ENCODE data around the gene ATXN1. TPM values are rescaled to one million over a fixed set of nuclear protein-coding genes. Genes with fewer than 3 reads are reported as not detected.

The ATXN1 gene
- total RNA-seq, 1 experiment from 2014 or later = 20.8 TPM

GRCh38 chr6:16737925-16738324 lies 23.3 kb downstream of the ATXN1 start:
- Histone ChIP-seq H3K4me3 (no peak overlapping the region), H3K9me3 (replicated peaks) (no peaks in the 10 kb centered on the region), H3K27me3 (replicated peaks) (no peaks in the 10 kb centered on the region), H3K27ac (peak overlapping the region; percentile 63), H3K4me1 (replicated peaks) (peaks cover 62% of the 10 kb centered on the region), H3K36me3 (peaks cover 16% of the 10 kb centered on the region; the same call in 1 of the 2 replicates)
- DNase-seq (ENCODE audit: low read depth in 1 of 2, low spot score in 2 of 2) = no peak

GRCh38 chr6:16736856-16737775 lies 24.1 kb downstream of the ATXN1 start:
- DNase-seq (ENCODE audit: low read depth in 1 of 2, low spot score in 2 of 2) = peak in 1 of 2 experiments; percentile 52
- Histone ChIP-seq H3K27ac (peak overlapping the region; percentile 63), H3K36me3 (peaks cover 16% of the 10 kb centered on the region; the same call in 1 of the 2 replicates), H3K4me3 (no peak overlapping the region), H3K27me3 (replicated peaks) (no peaks in the 10 kb centered on the region), H3K4me1 (replicated peaks) (peaks cover 56% of the 10 kb centered on the region), H3K9me3 (replicated peaks) (no peaks in the 10 kb centered on the region)

GRCh38 chr6:16735014-16735413 lies 26.2 kb downstream of the ATXN1 start:
- no peaks in the 10 kb centered on the region for H3K9me3 ChIP-seq (replicated peaks)
- H3K27me3 ChIP-seq (replicated peaks) = no peaks in the 10 kb centered on the region
- H3K4me1 ChIP-seq (replicated peaks) = peaks cover 38% of the 10 kb centered on the region
- DNase-seq (ENCODE audit: low read depth in 1 of 2, low spot score in 2 of 2) = no peak
- peaks cover 12% of the 10 kb centered on the region for H3K36me3 ChIP-seq
- no peak overlapping the region for H3K27ac ChIP-seq
- no peak overlapping the region for H3K4me3 ChIP-seq

- no peak for DNase-seq (ENCODE audit: low read depth in 1 of 2, low spot score in 2 of 2)
- H3K27ac ChIP-seq = no peak overlapping the region
- no peaks in the 10 kb centered on the region for H3K27me3 ChIP-seq (replicated peaks)
- peaks cover 5% of the 10 kb centered on the region for H3K36me3 ChIP-seq
- H3K4me3 ChIP-seq = no peak overlapping the region
- H3K4me1 ChIP-seq (replicated peaks) = peaks cover 38% of the 10 kb centered on the region
- no peaks in the 10 kb centered on the region for H3K9me3 ChIP-seq (replicated peaks)
Measured at GRCh38 chr6:16733085-16733484, 28.2 kb downstream of the ATXN1 start.

GRCh38 chr6:16731478-16732051 lies 29.7 kb downstream of the ATXN1 start:
- peaks cover 4% of the 10 kb centered on the region for H3K36me3 ChIP-seq
- peaks cover 32% of the 10 kb centered on the region for H3K4me1 ChIP-seq (replicated peaks)
- DNase-seq (ENCODE audit: low read depth in 1 of 2, low spot score in 2 of 2) = no peak
- H3K27me3 ChIP-seq (replicated peaks) = no peaks in the 10 kb centered on the region
- H3K27ac ChIP-seq = no peak overlapping the region
- H3K4me3 ChIP-seq = no peak overlapping the region
- no peaks in the 10 kb centered on the region for H3K9me3 ChIP-seq (replicated peaks)

- peaks cover 36% of the 10 kb centered on the region for H3K4me1 ChIP-seq (replicated peaks)
- no peak overlapping the region for H3K4me3 ChIP-seq
- H3K27ac ChIP-seq = no peak overlapping the region
- no peaks in the 10 kb centered on the region; the same call in none of the 2 replicates for H3K36me3 ChIP-seq
- no peaks in the 10 kb centered on the region for H3K27me3 ChIP-seq (replicated peaks)
- H3K9me3 ChIP-seq (replicated peaks) = no peaks in the 10 kb centered on the region
- DNase-seq (ENCODE audit: low read depth in 1 of 2, low spot score in 2 of 2) = no peak
Measured at GRCh38 chr6:16730738-16731477, 30.4 kb downstream of the ATXN1 start.

GRCh38 chr6:16729744-16730143 lies 31.5 kb downstream of the ATXN1 start:
- H3K27ac ChIP-seq = peak overlapping the region; percentile 64
- H3K9me3 ChIP-seq (replicated peaks) = no peaks in the 10 kb centered on the region
- peaks cover 47% of the 10 kb centered on the region for H3K4me1 ChIP-seq (replicated peaks)
- H3K4me3 ChIP-seq = no peak overlapping the region
- no peaks in the 10 kb centered on the region; the same call in none of the 2 replicates for H3K36me3 ChIP-seq
- DNase-seq (ENCODE audit: low read depth in 1 of 2, low spot score in 2 of 2) = no peak
- no peaks in the 10 kb centered on the region for H3K27me3 ChIP-seq (replicated peaks)

- Histone ChIP-seq H3K9me3 (replicated peaks) (no peaks in the 10 kb centered on the region), H3K27ac (peak overlapping the region; percentile 64), H3K4me3 (no peak overlapping the region), H3K36me3 (no peaks in the 10 kb centered on the region; the same call in 1 of the 2 replicates), H3K27me3 (replicated peaks) (no peaks in the 10 kb centered on the region), H3K4me1 (replicated peaks) (peaks cover 52% of the 10 kb centered on the region)
- DNase-seq (ENCODE audit: low read depth in 1 of 2, low spot score in 2 of 2) = peak in 1 of 2 experiments; percentile 75
Measured at GRCh38 chr6:16729183-16729691, 32.0 kb downstream of the ATXN1 start.

- Histone ChIP-seq H3K27ac (peak overlapping the region; percentile 64), H3K27me3 (replicated peaks) (no peaks in the 10 kb centered on the region), H3K4me1 (replicated peaks) (peaks cover 58% of the 10 kb centered on the region), H3K9me3 (replicated peaks) (no peaks in the 10 kb centered on the region), H3K36me3 (no peaks in the 10 kb centered on the region; the same call in 1 of the 2 replicates), H3K4me3 (no peak overlapping the region)
- DNase-seq (ENCODE audit: low read depth in 1 of 2, low spot score in 2 of 2) = no peak
Measured at GRCh38 chr6:16728513-16729182, 32.6 kb downstream of the ATXN1 start.

- Histone ChIP-seq H3K4me3 (no peak overlapping the region), H3K36me3 (no peaks in the 10 kb centered on the region; the same call in 1 of the 2 replicates), H3K9me3 (replicated peaks) (no peaks in the 10 kb centered on the region), H3K27ac (no peak overlapping the region), H3K27me3 (replicated peaks) (no peaks in the 10 kb centered on the region), H3K4me1 (replicated peaks) (peaks cover 64% of the 10 kb centered on the region)
- DNase-seq (ENCODE audit: low read depth in 1 of 2, low spot score in 2 of 2) = no peak
Measured at GRCh38 chr6:16727996-16728395, 33.3 kb downstream of the ATXN1 start.

- Histone ChIP-seq H3K27ac (peak overlapping the region; percentile 56), H3K27me3 (replicated peaks) (no peaks in the 10 kb centered on the region), H3K4me3 (peak overlapping the region; percentile 12), H3K4me1 (replicated peaks) (peaks cover 68% of the 10 kb centered on the region), H3K36me3 (no peaks in the 10 kb centered on the region), H3K9me3 (replicated peaks) (no peaks in the 10 kb centered on the region)
- peak in 1 of 2 experiments; percentile 88 for DNase-seq (ENCODE audit: low read depth in 1 of 2, low spot score in 2 of 2)
Measured at GRCh38 chr6:16725145-16725864, 36.0 kb downstream of the ATXN1 start.

- peak; percentile 80 to 83 for DNase-seq (ENCODE audit: low read depth in 1 of 2, low spot score in 2 of 2)
- peaks cover 61% of the 10 kb centered on the region for H3K4me1 ChIP-seq (replicated peaks)
- H3K9me3 ChIP-seq (replicated peaks) = no peaks in the 10 kb centered on the region
- no peaks in the 10 kb centered on the region for H3K27me3 ChIP-seq (replicated peaks)
- no peak overlapping the region for H3K4me3 ChIP-seq
- no peaks in the 10 kb centered on the region for H3K36me3 ChIP-seq
- peak overlapping the region; percentile 56 for H3K27ac ChIP-seq
Measured at GRCh38 chr6:16723826-16724225, 37.4 kb downstream of the ATXN1 start.

Data from SJSA1 (cell line).